ENCODE data around the gene CADM3.

CADM3 gene

GRCh38 chr1:159171254-159171687, at the start of gene CADM3:
Gene CADM3 (plus strand): TSS chr1:159171615. CDS start chr1:159171766, 151 bp downstream.
- DNase-seq (ENCODE audit: low read depth): no peak

DNA sequence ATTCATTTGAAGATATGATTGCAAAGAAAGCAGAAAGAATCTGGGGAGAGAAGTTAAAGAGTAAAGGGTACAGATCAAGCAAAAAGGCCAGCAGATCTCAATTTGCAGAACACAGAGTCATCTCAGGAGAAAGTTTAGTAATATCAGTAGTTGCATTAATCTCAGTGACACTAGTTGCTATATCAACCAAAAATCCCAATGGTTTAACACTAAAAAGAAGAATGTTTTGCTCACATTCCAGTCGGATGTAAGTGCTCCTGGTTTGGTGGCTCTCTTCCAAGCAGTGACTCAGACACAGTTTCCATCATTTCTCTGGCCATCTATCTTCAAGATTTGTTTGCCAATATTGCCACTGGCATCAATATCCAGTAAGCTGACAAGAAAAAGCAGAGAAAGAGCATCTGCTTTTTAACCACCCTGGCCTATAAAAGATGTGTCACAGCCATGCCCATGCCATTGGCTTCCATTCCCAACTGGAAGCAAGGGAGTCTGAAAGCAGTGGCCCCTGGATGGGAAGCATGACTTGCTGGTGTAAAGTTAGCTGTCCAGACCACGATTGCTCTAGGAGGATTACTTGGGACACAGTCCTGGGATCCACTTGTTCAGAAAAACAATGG, 49.3 kb upstream of the CADM3 start:
- DNase-seq (ENCODE audit: low read depth): peak; percentile 32

GRCh38 chr1:159123587-159123986, 47.8 kb upstream of the CADM3 start:
- DNase-seq (ENCODE audit: low read depth): no peak

DNA sequence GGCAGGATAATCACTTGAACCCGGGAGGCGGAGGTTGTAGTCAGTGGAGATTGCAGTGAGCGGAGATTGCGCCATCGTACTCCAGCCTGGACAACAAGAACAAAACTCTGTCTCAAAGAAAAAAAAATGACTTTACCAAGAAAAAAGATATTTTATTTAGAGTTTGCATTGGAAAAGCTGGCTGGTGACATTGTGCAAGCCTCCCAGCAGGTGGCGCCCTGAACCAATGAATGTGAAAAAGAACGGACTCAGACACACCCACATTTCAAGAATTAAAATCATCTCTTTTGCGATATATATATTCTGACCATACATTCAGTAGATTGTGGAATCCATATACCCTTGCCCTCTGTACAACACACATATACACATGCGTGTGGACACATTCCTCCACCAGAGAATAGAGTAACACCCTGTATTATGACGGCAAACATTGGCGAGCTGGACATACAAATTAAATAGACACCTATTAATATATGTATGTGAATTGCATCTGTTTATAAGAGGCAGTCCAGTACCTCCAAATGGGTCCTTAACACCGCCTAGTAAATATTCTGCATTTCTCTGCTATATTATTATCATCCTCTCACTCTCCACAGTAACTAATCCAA, 39.0 kb upstream of the CADM3 start:
- DNase-seq (ENCODE audit: low read depth): peak; percentile 44

DNA sequence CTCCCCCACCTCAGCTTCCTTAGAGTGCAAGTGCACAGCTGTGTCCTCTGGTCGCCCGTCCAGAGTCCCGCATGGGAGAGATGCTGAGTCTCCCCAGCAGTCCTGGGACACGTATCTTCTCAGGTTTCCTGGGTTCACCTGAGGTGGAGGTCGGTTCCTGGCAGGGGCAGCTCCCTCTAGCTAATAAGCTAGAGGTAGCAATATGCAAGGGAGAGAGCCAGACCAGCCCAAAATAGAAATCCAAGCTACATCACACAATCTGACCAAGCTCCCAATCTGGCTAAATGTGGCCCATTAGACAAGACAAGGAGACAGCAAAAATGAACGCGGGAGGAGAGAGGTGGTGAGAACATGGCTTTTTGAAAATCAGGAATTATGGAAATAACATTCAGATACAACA, 30.9 kb upstream of the CADM3 start:
- no peak for DNase-seq (ENCODE audit: low read depth)

- DNase-seq (ENCODE audit: low read depth): no peak
Observed at GRCh38 chr1:159141584-159142390, 29.6 kb upstream of the CADM3 start.

DNA sequence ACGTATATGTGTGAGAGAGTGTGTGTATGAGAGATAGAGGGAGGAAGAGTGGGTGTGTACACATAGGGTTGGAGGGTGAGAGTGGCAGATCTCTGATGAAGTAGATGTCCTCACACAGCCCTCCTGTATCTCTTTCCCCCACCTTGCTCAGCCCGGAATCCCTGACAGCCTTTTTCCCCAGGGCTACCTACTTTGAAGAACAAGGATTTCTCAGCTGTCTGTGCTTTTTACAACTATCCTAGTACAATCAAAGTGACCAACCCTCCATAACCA, 29.1 kb upstream of the CADM3 start:
- no peak for DNase-seq (ENCODE audit: low read depth)

- DNase-seq (ENCODE audit: low read depth): no peak
Observed at GRCh38 chr1:159142726-159143510, 28.5 kb upstream of the CADM3 start.

DNA sequence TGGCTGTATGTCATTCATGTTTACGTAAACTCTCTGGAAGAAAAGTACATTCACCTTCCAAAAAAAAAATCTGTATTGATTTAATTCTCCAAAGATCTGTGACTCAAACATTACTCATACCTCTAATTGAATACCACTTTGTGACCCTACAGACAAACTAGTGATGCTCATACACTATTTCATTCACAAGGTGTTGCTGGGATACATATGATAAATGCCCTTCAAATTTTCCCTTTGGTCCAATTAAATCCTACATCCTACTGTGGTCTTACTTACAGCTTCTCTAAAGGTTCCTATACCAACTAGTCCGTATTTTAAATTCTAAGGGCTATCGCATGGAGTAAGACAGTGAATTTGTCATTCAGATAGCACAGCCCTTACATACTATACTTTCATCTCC, 26.8 kb upstream of the CADM3 start:
- no peak for DNase-seq (ENCODE audit: low read depth)

DNA sequence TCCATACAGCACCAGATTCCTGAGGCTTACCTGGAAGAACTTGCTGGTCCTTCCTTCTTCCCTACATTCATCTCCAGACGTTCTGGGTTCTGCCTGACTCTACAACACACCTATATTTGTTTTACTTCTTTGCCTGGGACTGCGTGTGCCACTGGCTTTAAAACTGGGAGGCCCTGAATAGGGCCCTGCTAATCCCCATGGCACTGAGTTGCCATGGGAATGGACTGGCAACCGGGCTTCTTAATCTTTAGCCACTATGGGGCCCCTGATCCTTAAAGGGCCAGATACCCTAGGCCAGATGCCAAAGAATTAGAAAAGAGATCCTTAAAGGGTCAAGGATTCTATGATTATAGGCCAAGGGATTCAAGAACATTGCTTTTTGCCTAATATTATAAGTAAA, 24.4 kb upstream of the CADM3 start:
- no peak for DNase-seq (ENCODE audit: low read depth)

DNA sequence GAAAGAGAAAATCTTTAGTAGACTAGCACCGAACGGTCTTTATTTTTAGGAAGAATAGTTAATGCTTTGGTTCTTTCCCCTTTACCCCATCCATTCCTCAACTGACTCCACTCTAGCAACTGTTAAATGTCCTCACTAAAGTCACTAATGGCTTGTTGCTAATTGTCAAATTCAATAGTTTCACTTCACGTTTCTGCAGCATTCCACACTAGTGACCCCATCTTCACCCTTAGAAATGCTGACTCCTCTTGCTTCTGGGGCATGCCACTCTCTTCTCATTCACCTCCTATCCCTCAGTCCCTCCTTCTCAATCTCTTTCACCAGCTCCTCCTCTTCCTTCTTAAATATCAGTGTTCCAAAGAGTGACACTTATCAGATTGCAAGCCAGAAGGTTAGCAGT, 19.4 kb upstream of the CADM3 start:
- DNase-seq (ENCODE audit: low read depth): no peak

- DNase-seq (ENCODE audit: low read depth): peak; percentile 82
Observed at GRCh38 chr1:159161001-159161718, 10.3 kb upstream of the CADM3 start.

- DNase-seq (ENCODE audit: low read depth): no peak
Observed at GRCh38 chr1:159161719-159162026, 9.7 kb upstream of the CADM3 start.

DNA sequence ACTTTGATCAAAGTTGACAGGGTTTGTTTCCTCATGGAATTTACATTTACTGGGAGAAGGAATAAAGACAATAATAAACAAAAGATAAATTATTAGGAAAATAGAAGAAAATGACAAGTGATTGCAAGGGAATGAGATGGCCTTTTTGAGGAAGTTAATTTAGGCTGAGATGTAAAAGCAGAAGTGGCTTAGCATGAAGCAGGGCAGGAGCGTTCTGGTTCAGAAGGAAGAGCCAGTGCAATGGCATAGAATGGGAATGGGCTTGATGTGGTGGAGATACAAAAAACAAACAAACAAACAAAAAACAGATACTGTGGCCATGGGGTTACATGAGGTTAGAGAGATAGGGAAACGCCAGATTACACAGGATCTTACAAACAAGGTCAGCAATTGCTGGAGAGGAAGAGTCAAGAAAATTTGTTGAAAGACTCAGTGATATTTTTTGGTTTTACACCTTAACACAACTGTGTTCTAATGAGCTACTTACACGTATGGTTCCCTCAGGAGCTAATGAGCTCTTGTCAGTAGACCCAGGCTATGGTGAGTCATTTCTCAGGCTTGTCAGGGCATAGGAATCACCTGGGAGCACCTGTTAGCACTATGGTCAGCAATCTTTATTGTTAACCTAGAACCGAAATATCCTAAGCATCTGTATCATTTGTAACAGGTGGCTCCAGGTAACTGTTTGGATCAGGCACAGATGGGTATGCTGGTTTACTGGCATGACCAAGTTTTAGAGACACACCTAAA, 8.7 kb upstream of the CADM3 start:
- no peak for DNase-seq (ENCODE audit: low read depth)

- no peak for DNase-seq (ENCODE audit: low read depth)
Observed at GRCh38 chr1:159163614-159164228, 7.7 kb upstream of the CADM3 start.

GRCh38 chr1:159168043-159168442, 3.4 kb upstream of the CADM3 start:
- DNase-seq (ENCODE audit: low read depth): no peak

GRCh38 chr1:159170639-159171038, 776 bp upstream of the CADM3 start:
- no peak for DNase-seq (ENCODE audit: low read depth)

GRCh38 chr1:159171688-159172501, 480 bp downstream of the CADM3 start:
- DNase-seq (ENCODE audit: low read depth): no peak

GRCh38 chr1:159172614-159173291, 1.3 kb downstream of the CADM3 start:
- DNase-seq (ENCODE audit: low read depth): no peak

GRCh38 chr1:159173320-159173719, 1.9 kb downstream of the CADM3 start:
- no peak for DNase-seq (ENCODE audit: low read depth)
